WTC11 (cell line): ENCODE results near the gene HMGXB4.

Source experiments
- CTCF ChIP-seq: fragments of 200-600 bp; IDR thresholded peaks from 2 replicates; pipeline ENCODE4 v1.8.0; 2022; ENCODE audit warnings: antibody characterized with exemption
- FOXK1 ChIP-seq: sonication (generic); formaldehyde crosslinking; IDR thresholded peaks from 2 replicates; pipeline ENCODE4 v1.8.0; 2022; ENCODE audit warnings: mild to moderate bottlenecking, moderate library complexity, missing genetic modification reagents
- NFYB ChIP-seq: sonication (generic); formaldehyde crosslinking; conservative IDR thresholded peaks from 2 replicates; pipeline ENCODE4 v1.8.0; 2022; ENCODE audit warnings: low read depth, missing genetic modification reagents
- NR2C2 ChIP-seq: sonication (generic); formaldehyde crosslinking; IDR thresholded peaks from 2 replicates; pipeline ENCODE4 v1.8.0; 2022; ENCODE audit warnings: mild to moderate bottlenecking, missing genetic modification reagents
- SMAD3 ChIP-seq: sonication (generic); formaldehyde crosslinking; IDR thresholded peaks from 2 replicates; pipeline ENCODE4 v1.8.0; 2022; ENCODE audit warnings: missing genetic modification reagents, mild to moderate bottlenecking, borderline replicate concordance
- TEAD4 ChIP-seq: sonication (generic); formaldehyde crosslinking; IDR thresholded peaks from 2 replicates; pipeline ENCODE4 v1.8.0; 2022; ENCODE audit warnings: mild to moderate bottlenecking, missing genetic modification reagents
- ZNF281 ChIP-seq: sonication (generic); formaldehyde crosslinking; IDR thresholded peaks from 2 replicates; pipeline ENCODE4 v1.8.0; 2023; ENCODE audit warnings: mild to moderate bottlenecking, missing genetic modification reagents

- TF ChIP-seq FOXK1 (CRISPR knock-in tag) (no peak), CTCF (no peak), NFYB (CRISPR knock-in tag) (no peak), NR2C2 (CRISPR knock-in tag) (no peak), ZNF281 (no peak), TEAD4 (CRISPR knock-in tag) (no peak), SMAD3 (CRISPR knock-in tag) (no peak)
Measured at GRCh38 chr22:35315855-35316745, 58.8 kb downstream of the HMGXB4 start.
